ENCODE results near the gene UBE2E1.

The UBE2E1 gene

GRCh38 chr3:23926246-23926645 lies 120.5 kb downstream of the UBE2E1 start:
- TF ChIP-seq, protein P1, sequence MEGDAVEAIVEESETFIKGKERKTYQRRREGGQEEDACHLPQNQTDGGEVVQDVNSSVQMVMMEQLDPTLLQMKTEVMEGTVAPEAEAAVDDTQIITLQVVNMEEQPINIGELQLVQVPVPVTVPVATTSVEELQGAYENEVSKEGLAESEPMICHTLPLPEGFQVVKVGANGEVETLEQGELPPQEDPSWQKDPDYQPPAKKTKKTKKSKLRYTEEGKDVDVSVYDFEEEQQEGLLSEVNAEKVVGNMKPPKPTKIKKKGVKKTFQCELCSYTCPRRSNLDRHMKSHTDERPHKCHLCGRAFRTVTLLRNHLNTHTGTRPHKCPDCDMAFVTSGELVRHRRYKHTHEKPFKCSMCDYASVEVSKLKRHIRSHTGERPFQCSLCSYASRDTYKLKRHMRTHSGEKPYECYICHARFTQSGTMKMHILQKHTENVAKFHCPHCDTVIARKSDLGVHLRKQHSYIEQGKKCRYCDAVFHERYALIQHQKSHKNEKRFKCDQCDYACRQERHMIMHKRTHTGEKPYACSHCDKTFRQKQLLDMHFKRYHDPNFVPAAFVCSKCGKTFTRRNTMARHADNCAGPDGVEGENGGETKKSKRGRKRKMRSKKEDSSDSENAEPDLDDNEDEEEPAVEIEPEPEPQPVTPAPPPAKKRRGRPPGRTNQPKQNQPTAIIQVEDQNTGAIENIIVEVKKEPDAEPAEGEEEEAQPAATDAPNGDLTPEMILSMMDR (IDR thresholded peaks at IDR 0.05; ENCODE audit: control insufficient read depth, insufficient read depth, low read depth, low read length, missing control alignments): no peak
- DNase-seq (ENCODE audit: low read depth): no peak
- no peak overlapping the region for H3K4me3 ChIP-seq (ENCODE audit: control insufficient read depth, low read depth, low read length)

- no peak for DNase-seq (ENCODE audit: low read depth)
- TF ChIP-seq, protein P1 (IDR thresholded peaks at IDR 0.05; ENCODE audit: control insufficient read depth, insufficient read depth, low read depth, low read length, missing control alignments): peak; percentile 27
- H3K4me3 ChIP-seq (ENCODE audit: control insufficient read depth, low read depth, low read length): no peak overlapping the region
These were observed 121.0 kb downstream of the UBE2E1 start for GRCh38 chr3:23926736-23927135.

DNA sequence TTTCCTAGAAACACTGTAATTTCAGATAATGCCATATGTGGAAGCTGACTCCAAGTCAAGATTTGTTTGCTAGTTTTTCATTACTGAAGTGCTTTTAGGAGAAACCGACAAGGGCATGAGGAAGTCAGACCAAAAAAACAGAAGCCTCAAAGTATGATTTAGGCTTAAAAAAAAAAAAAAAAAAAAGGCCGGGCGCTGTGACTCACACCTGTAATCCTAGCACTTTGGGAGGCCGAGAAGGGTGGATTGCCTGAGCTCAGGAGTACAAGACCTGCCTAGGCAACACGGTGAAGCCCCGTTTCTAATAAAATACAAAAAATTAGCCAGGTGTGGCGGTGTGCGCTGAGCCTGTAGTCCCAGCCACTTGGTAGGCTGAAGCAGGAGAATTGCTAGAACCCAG lies 122.8 kb downstream of the UBE2E1 start:
- DNase-seq (ENCODE audit: low read depth): no peak

GRCh38 chr3:23931597-23931996 lies 125.8 kb downstream of the UBE2E1 start:
- TF ChIP-seq, protein P1 (IDR thresholded peaks at IDR 0.05; ENCODE audit: control insufficient read depth, insufficient read depth, low read depth, low read length, missing control alignments): no peak
- no peak for DNase-seq (ENCODE audit: low read depth)
- no peak overlapping the region for H3K4me3 ChIP-seq (ENCODE audit: control insufficient read depth, low read depth, low read length)

More for the DNA sequence above, 122.8 kb downstream of the UBE2E1 start:
- no peak overlapping the region for H3K4me3 ChIP-seq (ENCODE audit: control insufficient read depth, low read depth, low read length)
- TF ChIP-seq, protein P1 (IDR thresholded peaks at IDR 0.05; ENCODE audit: control insufficient read depth, insufficient read depth, low read depth, low read length, missing control alignments): no peak

DNA sequence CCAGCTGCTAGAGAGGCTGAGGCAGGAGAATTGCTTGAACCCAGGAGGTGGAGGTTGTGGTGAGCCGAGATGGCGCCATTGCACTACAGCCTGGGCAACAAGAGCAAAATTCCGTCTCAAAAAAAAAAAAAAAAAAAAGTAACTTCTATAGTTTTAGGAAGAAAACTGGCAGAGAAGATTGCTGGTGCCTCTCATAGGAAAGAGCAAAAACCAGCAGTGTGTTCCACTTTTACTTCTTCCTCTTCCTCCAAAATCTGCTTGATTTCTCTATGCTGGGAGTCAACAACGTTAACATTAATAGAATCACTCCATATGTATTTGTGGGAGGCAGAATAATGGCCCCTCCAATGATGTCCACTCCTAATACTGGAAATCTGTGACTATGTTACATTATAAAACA lies 126.8 kb downstream of the UBE2E1 start:
- TF ChIP-seq, protein P1 (IDR thresholded peaks at IDR 0.05; ENCODE audit: control insufficient read depth, insufficient read depth, low read depth, low read length, missing control alignments): no peak
- DNase-seq (ENCODE audit: low read depth): no peak

GRCh38 chr3:23934253-23934652 lies 128.5 kb downstream of the UBE2E1 start:
- no peak overlapping the region for H3K4me3 ChIP-seq (ENCODE audit: control insufficient read depth, low read depth, low read length)
- TF ChIP-seq, protein P1 (IDR thresholded peaks at IDR 0.05; ENCODE audit: control insufficient read depth, insufficient read depth, low read depth, low read length, missing control alignments): no peak
- no peak for DNase-seq (ENCODE audit: low read depth)

More for the DNA sequence above, 126.8 kb downstream of the UBE2E1 start:
- no peak overlapping the region for H3K4me3 ChIP-seq (ENCODE audit: control insufficient read depth, low read depth, low read length)

- no peak for DNase-seq (ENCODE audit: low read depth)
- TF ChIP-seq, protein P1 (IDR thresholded peaks at IDR 0.05; ENCODE audit: control insufficient read depth, insufficient read depth, low read depth, low read length, missing control alignments): no peak
- H3K4me3 ChIP-seq (ENCODE audit: control insufficient read depth, low read depth, low read length): no peak overlapping the region
These were observed 131.5 kb downstream of the UBE2E1 start for GRCh38 chr3:23937296-23937695.
